ENCODE measurements around the gene CEP295NL. TPM values are rescaled to one million over a fixed set of nuclear protein-coding genes. Genes with fewer than 3 reads are reported as not detected.
A peak's percentile ranks its signal among the peaks of the same experiment; 100 is the strongest.

CEP295NL gene
- total RNA-seq, 4 donors from 2014 or later: 1.8 to 3.0 (median 2.5) TPM

DNA sequence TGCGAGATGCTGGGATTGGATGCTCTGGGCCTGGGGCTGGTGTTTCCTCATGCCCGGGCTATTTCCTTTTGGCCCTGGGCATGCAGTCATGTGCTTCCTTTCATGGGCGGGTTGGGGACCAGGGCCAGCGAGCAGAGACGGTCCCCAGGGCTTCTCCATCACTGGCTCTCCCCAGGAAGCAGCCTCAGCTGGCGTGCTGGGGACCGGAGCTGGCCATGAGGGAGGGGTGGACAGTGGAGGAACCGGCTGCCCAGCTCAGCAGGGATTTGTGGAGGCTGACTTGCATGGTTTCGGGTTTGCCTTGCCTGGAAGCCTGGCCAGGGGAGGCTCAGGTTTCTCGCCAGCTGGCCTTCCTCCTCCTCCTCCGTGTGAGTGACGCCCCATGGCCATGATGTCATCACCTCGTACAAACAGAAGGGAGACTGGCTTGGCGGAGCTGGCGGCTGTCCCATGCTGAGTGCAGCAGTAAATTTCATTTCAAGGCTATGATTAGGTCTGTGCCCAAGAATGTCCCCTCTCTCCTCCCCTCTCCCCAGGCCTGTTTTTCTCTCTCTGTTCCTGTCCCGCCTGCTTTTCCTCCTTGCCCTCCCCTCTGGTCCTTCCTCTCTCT lies 31.1 kb upstream of the CEP295NL start:
- Histone ChIP-seq H3K9me3 (no peaks in the 10 kb centered on the region), H3K36me3 (no peaks in the 10 kb centered on the region), H3K4me3 (no peak overlapping the region), H3K27ac (peak overlapping the region; percentile 82 to 89 (median 88)), H3K4me1 (peaks cover 19 to 26% (median 24%) of the 10 kb centered on the region in 4 donors), H3K27me3 (peaks cover 4% of the 10 kb centered on the region)
- in situ Hi-C loops (cut with MboI; ENCODE audit: low pct_ligation_motif_present in 1 of 4, low pct_unique_long_range_greater_than_20kb in 1 of 4, low sequenced_read_pairs in 3 of 4) (no loop called here), intact Hi-C loops (cut with DNase I; ENCODE audit: low total_unique reads) (no loop called here)
- TF ChIP-seq, protein P1, sequence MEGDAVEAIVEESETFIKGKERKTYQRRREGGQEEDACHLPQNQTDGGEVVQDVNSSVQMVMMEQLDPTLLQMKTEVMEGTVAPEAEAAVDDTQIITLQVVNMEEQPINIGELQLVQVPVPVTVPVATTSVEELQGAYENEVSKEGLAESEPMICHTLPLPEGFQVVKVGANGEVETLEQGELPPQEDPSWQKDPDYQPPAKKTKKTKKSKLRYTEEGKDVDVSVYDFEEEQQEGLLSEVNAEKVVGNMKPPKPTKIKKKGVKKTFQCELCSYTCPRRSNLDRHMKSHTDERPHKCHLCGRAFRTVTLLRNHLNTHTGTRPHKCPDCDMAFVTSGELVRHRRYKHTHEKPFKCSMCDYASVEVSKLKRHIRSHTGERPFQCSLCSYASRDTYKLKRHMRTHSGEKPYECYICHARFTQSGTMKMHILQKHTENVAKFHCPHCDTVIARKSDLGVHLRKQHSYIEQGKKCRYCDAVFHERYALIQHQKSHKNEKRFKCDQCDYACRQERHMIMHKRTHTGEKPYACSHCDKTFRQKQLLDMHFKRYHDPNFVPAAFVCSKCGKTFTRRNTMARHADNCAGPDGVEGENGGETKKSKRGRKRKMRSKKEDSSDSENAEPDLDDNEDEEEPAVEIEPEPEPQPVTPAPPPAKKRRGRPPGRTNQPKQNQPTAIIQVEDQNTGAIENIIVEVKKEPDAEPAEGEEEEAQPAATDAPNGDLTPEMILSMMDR (IDR thresholded peaks at IDR 0.05): no peak
- peak; percentile 60 to 73 (median 69) for TF ChIP-seq POLR2AphosphoS5 (IDR thresholded peaks at IDR 0.05)
- peak; percentile 15 for TF ChIP-seq EP300 (IDR thresholded peaks at IDR 0.05; ENCODE audit: low read depth)
- no peak for TF ChIP-seq POLR2A (IDR thresholded peaks at IDR 0.05)
- 14% methylated on average over 13 of the region's 16 CpGs; no CpG with 5 or more reads in 1 of the 2 donors for WGBS, 2 donors (ENCODE audit: low coverage in 1 of 2)
- DNase-seq: peak; percentile 90

DNA sequence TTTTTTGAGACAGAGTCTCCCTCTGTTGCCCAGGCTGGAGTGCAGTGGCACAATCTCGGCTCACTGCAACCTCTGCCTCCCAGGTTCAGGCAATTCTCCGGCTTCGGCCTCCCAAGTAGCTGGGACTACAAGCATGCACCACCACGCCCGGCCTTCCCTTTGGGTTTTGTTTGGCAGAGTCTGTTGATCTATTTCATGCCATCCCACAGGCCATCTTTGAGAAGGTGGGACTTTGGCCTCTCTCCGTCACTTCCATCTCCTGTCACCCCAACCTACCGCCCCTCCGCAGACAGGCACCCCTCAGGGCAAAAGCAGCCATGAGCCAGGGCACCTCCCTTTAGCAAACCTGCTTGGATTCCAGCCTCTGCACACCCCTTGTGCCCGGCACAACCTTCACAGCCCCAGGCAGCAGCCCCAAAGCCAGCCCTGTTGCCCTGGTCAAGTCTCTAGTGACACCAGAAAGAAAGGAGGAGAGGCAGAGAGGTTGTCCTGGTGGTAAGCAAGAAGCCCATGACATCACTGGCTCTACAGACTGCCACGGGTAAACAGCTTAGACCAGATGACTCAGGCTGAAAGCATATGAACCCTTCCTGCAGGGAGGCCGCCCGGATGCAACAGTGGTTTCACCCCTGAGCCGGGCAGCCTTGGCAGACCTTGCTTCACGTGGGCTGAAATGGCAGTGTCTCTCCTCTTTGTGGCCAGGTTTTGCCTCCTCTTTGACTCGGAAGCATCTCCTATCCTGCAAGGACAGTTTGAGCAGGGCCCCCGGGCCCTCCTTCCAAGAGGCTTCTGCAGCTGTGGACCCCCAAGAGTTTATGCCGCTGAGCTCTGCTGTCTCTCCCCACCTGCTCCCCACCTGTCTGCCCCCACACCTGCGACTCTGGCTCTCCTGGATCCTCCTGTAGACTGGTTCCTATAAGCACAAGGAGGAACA lies 30.3 kb upstream of the CEP295NL start:
- 73 to 87% methylated on average over 6 to 18 of the region's 18 CpGs for WGBS, 2 donors (ENCODE audit: low coverage in 1 of 2)
- H3K4me1 ChIP-seq: peaks cover 19 to 26% (median 24%) of the 10 kb centered on the region in 4 donors
- in situ Hi-C loops (cut with MboI; ENCODE audit: low pct_ligation_motif_present in 1 of 4, low pct_unique_long_range_greater_than_20kb in 1 of 4, low sequenced_read_pairs in 3 of 4) (no loop called here), intact Hi-C loops (cut with DNase I; ENCODE audit: low total_unique reads) (no loop called here)
- peaks cover 8% of the 10 kb centered on the region for H3K27me3 ChIP-seq
- TF ChIP-seq POLR2A (IDR thresholded peaks at IDR 0.05): no peak
- TF ChIP-seq, protein P1 (IDR thresholded peaks at IDR 0.05): no peak
- no peak for TF ChIP-seq EP300 (IDR thresholded peaks at IDR 0.05; ENCODE audit: low read depth)
- peak in 1 of 3 donors; percentile 26 for TF ChIP-seq POLR2AphosphoS5 (IDR thresholded peaks at IDR 0.05)
- no peak overlapping the region for H3K4me3 ChIP-seq
- H3K9me3 ChIP-seq: no peaks in the 10 kb centered on the region
- peak overlapping the region; percentile 82 to 89 (median 88) for H3K27ac ChIP-seq
- peak; percentile 59 for DNase-seq
- no peaks in the 10 kb centered on the region for H3K36me3 ChIP-seq

DNA sequence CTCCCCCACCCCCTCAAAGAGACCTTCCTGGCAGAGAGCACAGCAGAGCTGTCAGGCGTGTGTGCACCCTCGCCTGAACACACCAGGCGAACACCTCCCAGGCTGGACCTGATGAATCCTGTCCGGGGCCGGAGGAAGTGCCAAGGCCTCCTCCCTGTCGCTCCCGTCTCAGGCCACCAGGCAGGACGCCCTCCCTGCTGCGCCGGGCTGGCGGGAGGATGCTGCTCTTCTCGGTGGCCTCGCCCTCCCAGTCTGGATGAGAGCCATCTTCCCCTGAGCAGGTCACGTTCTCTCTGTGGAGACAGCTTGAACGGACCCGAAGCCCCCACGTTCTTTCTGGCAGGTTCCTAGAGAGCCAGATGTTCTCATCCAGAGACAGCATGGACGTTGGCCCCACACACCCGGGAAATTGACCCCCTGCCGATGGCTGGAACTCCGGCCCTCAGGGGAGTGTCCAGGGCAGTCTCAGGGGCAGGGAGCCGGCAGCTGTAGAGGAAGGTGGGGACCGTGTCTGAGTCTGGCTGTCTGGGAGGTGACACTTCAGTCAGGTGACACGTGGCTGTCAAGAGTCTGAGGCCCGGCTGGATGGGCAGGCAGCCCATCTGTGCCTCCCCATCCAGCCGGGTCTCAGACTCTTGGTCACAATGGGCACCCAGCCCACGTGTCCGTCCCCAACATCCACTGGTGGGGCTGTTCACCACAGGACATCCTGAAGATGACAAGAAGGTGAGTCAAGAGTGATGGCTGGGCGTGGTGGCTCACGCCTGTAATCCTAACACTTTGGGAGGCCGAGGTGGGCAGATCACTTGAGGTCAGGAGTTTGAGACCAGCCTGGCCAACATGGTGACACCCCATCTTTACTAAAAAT lies 27.1 kb upstream of the CEP295NL start:
- TF ChIP-seq, protein P1 (IDR thresholded peaks at IDR 0.05): no peak
- TF ChIP-seq POLR2A (IDR thresholded peaks at IDR 0.05) (no peak), EP300 (IDR thresholded peaks at IDR 0.05; ENCODE audit: low read depth) (no peak), POLR2AphosphoS5 (IDR thresholded peaks at IDR 0.05) (no peak)
- in situ Hi-C loops (cut with MboI; ENCODE audit: low pct_ligation_motif_present in 1 of 4, low pct_unique_long_range_greater_than_20kb in 1 of 4, low sequenced_read_pairs in 3 of 4): no loop called here

More for the DNA sequence above, 27.1 kb upstream of the CEP295NL start:
- Histone ChIP-seq H3K27ac (no peak overlapping the region), H3K9me3 (no peaks in the 10 kb centered on the region), H3K4me3 (no peak overlapping the region), H3K4me1 (peaks cover 22 to 30% (median 26%) of the 10 kb centered on the region in 4 donors), H3K27me3 (peaks cover 18% of the 10 kb centered on the region), H3K36me3 (no peaks in the 10 kb centered on the region)
- 48% methylated on average over 23 of the region's 31 CpGs; no CpG with 5 or more reads in 1 of the 2 donors for WGBS, 2 donors (ENCODE audit: low coverage in 1 of 2)
- no peak for DNase-seq
- intact Hi-C loops (cut with DNase I; ENCODE audit: low total_unique reads): no loop called here
